HepG2 (cell line): Measurements from ENCODE around the gene GNG7. TPM values are rescaled to one million over a fixed set of nuclear protein-coding genes. Genes with fewer than 3 reads are reported as not detected.

Source experiments
- CCDC6 ChIP-seq: sonication (generic); formaldehyde crosslinking; IDR thresholded peaks from 2 replicates; pipeline ENCODE4 v1.8.1; 2022; ENCODE audit warnings: mild to moderate bottlenecking, missing genetic modification reagents, moderate library complexity
- CEBPG ChIP-seq: IDR thresholded peaks from 2 replicates; pipeline ENCODE4 v1.6.1; 2016
- DPF2 ChIP-seq: sonication (generic); formaldehyde crosslinking; IDR thresholded peaks from 2 replicates; pipeline ENCODE4 v1.4.0; 2020; ENCODE audit warnings: mild to moderate bottlenecking, low read depth, missing genetic modification reagents, borderline replicate concordance
- GABPB1 ChIP-seq: IDR thresholded peaks from 2 replicates; pipeline ENCODE4 v1.6.1; 2016; ENCODE audit warnings: mild to moderate bottlenecking, missing genetic modification reagents, moderate library complexity, missing compliant biosample characterization
- GMEB2 ChIP-seq: IDR thresholded peaks from 2 replicates; pipeline ENCODE4 v1.6.1; 2016; ENCODE audit warnings: missing biosample characterization, missing genetic modification reagents, low read depth
- IRX3 ChIP-seq: sonication (generic); formaldehyde crosslinking; IDR thresholded peaks from 2 replicates; pipeline ENCODE4 v1.8.1; 2023; ENCODE audit warnings: mild to moderate bottlenecking, low read depth, missing genetic modification reagents, borderline replicate concordance
- JUNB ChIP-seq: sonication (generic); formaldehyde crosslinking; IDR thresholded peaks from 2 replicates; pipeline ENCODE4 v1.8.0; 2022; ENCODE audit warnings: missing genetic modification reagents, mild to moderate bottlenecking, borderline replicate concordance
- KMT2A ChIP-seq: sonication (generic); formaldehyde crosslinking; IDR thresholded peaks from 2 replicates; pipeline ENCODE4 v1.4.0; 2020; ENCODE audit warnings: missing genetic modification reagents
- PAXIP1 ChIP-seq: sonication (generic); formaldehyde crosslinking; conservative IDR thresholded peaks from 2 replicates; pipeline ENCODE4 v1.4.0; 2020; ENCODE audit warnings: mild to moderate bottlenecking, missing genetic modification reagents, moderate library complexity
- PHF8 ChIP-seq: sonication (generic); formaldehyde crosslinking; IDR thresholded peaks from 2 replicates; pipeline ENCODE4 v1.5.0; 2020; ENCODE audit warnings: missing genetic modification reagents
- RBFOX2 ChIP-seq: fragments of 200-400 bp; formaldehyde crosslinking; IDR thresholded peaks from 2 replicates; pipeline ENCODE4 v1.6.1; 2017; ENCODE audit warnings: low read depth, mild to moderate bottlenecking, low read length
- RBM39 ChIP-seq: fragments of 200-400 bp; formaldehyde crosslinking; IDR thresholded peaks from one replicate; pipeline ENCODE4 v1.6.1; 2018; ENCODE audit warnings: antibody characterized with exemption, mild to moderate bottlenecking, low read depth, low read length; ENCODE audit not compliant: poor library complexity, severe bottlenecking
- SIN3A ChIP-seq: IDR thresholded peaks from 2 replicates; pipeline ENCODE4 v1.6.1; 2011; ENCODE audit warnings: low read depth, mild to moderate bottlenecking, control low read depth, low read length, borderline replicate concordance
- SMC3 ChIP-seq: IDR thresholded peaks from 2 replicates; pipeline ENCODE4 v1.6.1; 2011; ENCODE audit warnings: low read length, improper control_type of control experiment
- SRSF9 ChIP-seq: fragments of 200-400 bp; formaldehyde crosslinking; IDR thresholded peaks from 2 replicates; pipeline ENCODE4 v1.6.1; 2018; ENCODE audit warnings: borderline replicate concordance, mild to moderate bottlenecking, low read depth, low read length; ENCODE audit not compliant: insufficient read depth, poor library complexity, severe bottlenecking
- TAF15 ChIP-seq: fragments of 200-400 bp; formaldehyde crosslinking; IDR thresholded peaks from one replicate; pipeline ENCODE4 v1.6.1; 2018; ENCODE audit warnings: mild to moderate bottlenecking, low read depth, low read length; ENCODE audit not compliant: poor library complexity, severe bottlenecking
- ZBTB1 ChIP-seq: sonication (generic); formaldehyde crosslinking; IDR thresholded peaks from 2 replicates; pipeline ENCODE4 v1.4.0; 2020; ENCODE audit warnings: missing genetic modification reagents, borderline replicate concordance
- ZFP41 ChIP-seq: sonication (generic); formaldehyde crosslinking; IDR thresholded peaks from 2 replicates; pipeline ENCODE4 v1.4.0; 2020; ENCODE audit warnings: mild to moderate bottlenecking, missing genetic modification reagents, borderline replicate concordance
- ZFY ChIP-seq: sonication (generic); formaldehyde crosslinking; IDR thresholded peaks from 2 replicates; pipeline ENCODE4 v1.4.0; 2020; ENCODE audit warnings: missing genetic modification reagents
- ZNF143 ChIP-seq: sonication (generic); formaldehyde crosslinking; IDR thresholded peaks from 2 replicates; pipeline ENCODE4 v1.4.0; 2020; ENCODE audit warnings: missing genetic modification reagents
- ZNF441 ChIP-seq: sonication (generic); formaldehyde crosslinking; IDR thresholded peaks from 2 replicates; pipeline ENCODE4 v1.7.0; 2021; ENCODE audit warnings: missing genetic modification reagents, borderline replicate concordance
- ZNF616 ChIP-seq: sonication (generic); formaldehyde crosslinking; IDR thresholded peaks from 2 replicates; pipeline ENCODE4 v1.5.0; 2020; ENCODE audit warnings: low read depth, mild to moderate bottlenecking, missing genetic modification reagents
- ZNF776 ChIP-seq: sonication (generic); formaldehyde crosslinking; IDR thresholded peaks from 2 replicates; pipeline ENCODE4 v1.4.0; 2020; ENCODE audit warnings: mild to moderate bottlenecking, missing genetic modification reagents
- ZNF782 ChIP-seq: sonication (generic); formaldehyde crosslinking; IDR thresholded peaks from 2 replicates; pipeline ENCODE4 v1.4.0; 2020; ENCODE audit warnings: missing genetic modification reagents, mild to moderate bottlenecking, borderline replicate concordance
- ZNF790 ChIP-seq: sonication (generic); formaldehyde crosslinking; IDR thresholded peaks from 2 replicates; pipeline ENCODE4 v1.8.0; 2022; ENCODE audit warnings: missing genetic modification reagents, mild to moderate bottlenecking, borderline replicate concordance
- polyA plus RNA-seq, 8 experiments: library from polyadenylated mRNA; depleted of rRNA in 3 of 8; stranded (reverse) in 7 of 8; unstranded in 1 of 8; fragments of >200 nt; fragmentation: Illumina TruSeq in 4 of 8; extraction: Trizol in 4 of 8; gene quantifications; 2 replicates each; pipeline versions ENCODE4 v1.2.1 to v1.2.3, GENCODE V29; 2011 to 2016; ENCODE audit warnings: low read depth in 4 of 8, missing spikeins in 1 of 8, mixed read lengths in 1 of 8; ENCODE audit not compliant: insufficient read depth in 1 of 8
- total RNA-seq, 5 experiments: library from RNA; depleted of rRNA; stranded (reverse); fragments of >200 nt; fragmentation: Illumina TruSeq; extraction: Trizol; gene quantifications; 2 replicates each; pipeline ENCODE4 v1.2.3, GENCODE V29; 2016; ENCODE audit warnings: low read depth in 1 of 5

GNG7 gene
- total and polyA plus RNA-seq, 2 of the 13 experiments (the other 11 are each of a cell fraction or from before 2014, with no cell fraction given): 1.4 to 3.3 TPM

GRCh38 chr19:2739602-2740313 is 37.3 kb upstream of the GNG7 start, which contains the start of gene SLC39A3 (continued):
- peak; percentile 98 for TF ChIP-seq RBM39
- TF ChIP-seq KMT2A (CRISPR knock-in tag): peak; percentile 95
- TF ChIP-seq DPF2 (CRISPR knock-in tag): no peak
- peak; percentile 78; the same call in 1 of the 2 replicates for TF ChIP-seq JUNB (CRISPR knock-in tag)
- TF ChIP-seq ZNF616 (CRISPR knock-in tag): 0 out of 2 replicates have a peak, but pooled peaks have one; percentile 71
- peak; percentile 78; the same call in 1 of the 2 replicates for TF ChIP-seq ZBTB1 (CRISPR knock-in tag)
- TF ChIP-seq PAXIP1 (CRISPR knock-in tag): peak; percentile 50
- TF ChIP-seq ZNF790: peak; percentile 97; the same call in 1 of the 2 replicates
- TF ChIP-seq IRX3 (CRISPR knock-in tag): peak; percentile 97
- TF ChIP-seq ZFP41: peak; percentile 78; the same call in 1 of the 2 replicates
- TF ChIP-seq RBFOX2: peak; percentile 75
- TF ChIP-seq GABPB1 (CRISPR knock-in tag): peak; percentile 97
- peak; percentile 81; the same call in 1 of the 2 replicates for TF ChIP-seq CCDC6
- peak; percentile 66 for TF ChIP-seq PHF8 (CRISPR knock-in tag)
- peak; percentile 65; the same call in 1 of the 2 replicates for TF ChIP-seq GMEB2 (CRISPR knock-in tag)
- TF ChIP-seq ZNF441 (CRISPR knock-in tag): peak; percentile 95
- no peak for TF ChIP-seq ZNF782
- TF ChIP-seq ZFY: peak; percentile 58
- TF ChIP-seq CEBPG (CRISPR knock-in tag): peak; percentile 36; the same call in 1 of the 2 replicates
- TF ChIP-seq ZNF776 (CRISPR knock-in tag): peak; percentile 51; the same call in 1 of the 2 replicates
- TF ChIP-seq SRSF9: no peak
- peak; percentile 99 for TF ChIP-seq SIN3A
- TF ChIP-seq TAF15: no peak
- TF ChIP-seq ZNF143 (CRISPR knock-in tag): no peak
- no peak for TF ChIP-seq SMC3
